GM21619 (cell line): ENCODE measurements around the gene LIN9.
"Not testable (repeated sequence)": the region's sequence is repeated elsewhere in the genome, so short reads cannot be mapped to it uniquely, and the experiment has no call there.

ENCODE experiments used
- ATAC-seq: cut with Tn5 transposase; IDR thresholded peaks from one replicate; pipeline ENCODE4 v1.9.1; 2021; ENCODE audit not compliant: unreplicated experiment

Gene LIN9, protein sequence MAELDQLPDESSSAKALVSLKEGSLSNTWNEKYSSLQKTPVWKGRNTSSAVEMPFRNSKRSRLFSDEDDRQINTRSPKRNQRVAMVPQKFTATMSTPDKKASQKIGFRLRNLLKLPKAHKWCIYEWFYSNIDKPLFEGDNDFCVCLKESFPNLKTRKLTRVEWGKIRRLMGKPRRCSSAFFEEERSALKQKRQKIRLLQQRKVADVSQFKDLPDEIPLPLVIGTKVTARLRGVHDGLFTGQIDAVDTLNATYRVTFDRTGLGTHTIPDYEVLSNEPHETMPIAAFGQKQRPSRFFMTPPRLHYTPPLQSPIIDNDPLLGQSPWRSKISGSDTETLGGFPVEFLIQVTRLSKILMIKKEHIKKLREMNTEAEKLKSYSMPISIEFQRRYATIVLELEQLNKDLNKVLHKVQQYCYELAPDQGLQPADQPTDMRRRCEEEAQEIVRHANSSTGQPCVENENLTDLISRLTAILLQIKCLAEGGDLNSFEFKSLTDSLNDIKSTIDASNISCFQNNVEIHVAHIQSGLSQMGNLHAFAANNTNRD

DNA sequence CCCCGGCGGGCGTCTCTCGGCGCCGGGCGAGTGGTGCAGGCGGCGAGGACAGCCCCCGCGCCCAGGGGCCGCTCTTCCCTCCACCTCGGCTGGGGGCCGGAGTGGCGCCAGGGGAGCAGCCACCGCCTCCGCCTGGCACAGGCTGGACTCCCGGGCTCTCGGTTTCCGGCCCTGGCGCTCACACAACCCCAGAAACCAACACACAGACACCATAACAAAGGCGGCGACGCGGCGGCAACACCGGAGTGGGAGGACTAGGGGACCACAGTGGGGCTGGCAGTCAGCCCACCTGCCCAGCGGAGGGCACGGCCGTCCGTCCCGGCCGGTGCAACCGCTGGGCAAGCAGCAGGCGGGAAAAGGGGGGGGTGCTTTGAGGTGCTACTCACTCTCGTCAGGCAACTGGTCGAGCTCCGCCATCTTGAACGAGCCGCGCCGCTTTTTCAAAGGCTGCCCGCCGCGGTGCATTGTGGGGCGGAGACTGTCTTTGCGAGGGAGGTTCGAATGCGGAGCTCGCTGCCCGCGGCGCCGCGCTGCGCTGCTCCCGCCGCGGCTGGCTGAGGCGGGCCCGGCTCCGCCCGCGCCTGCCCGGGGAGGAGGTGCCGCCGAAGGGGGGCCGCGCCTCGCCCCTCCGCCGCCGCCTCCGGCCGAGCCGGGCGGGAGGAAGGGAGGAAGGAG is at the start of gene LIN9:
Gene LIN9, minus strand, starts transcription at position 442 of the 675 bp plus-strand sequence. Its CDS starts 25 bp downstream, at position 417.
- peak; percentile 72 for ATAC-seq

DNA sequence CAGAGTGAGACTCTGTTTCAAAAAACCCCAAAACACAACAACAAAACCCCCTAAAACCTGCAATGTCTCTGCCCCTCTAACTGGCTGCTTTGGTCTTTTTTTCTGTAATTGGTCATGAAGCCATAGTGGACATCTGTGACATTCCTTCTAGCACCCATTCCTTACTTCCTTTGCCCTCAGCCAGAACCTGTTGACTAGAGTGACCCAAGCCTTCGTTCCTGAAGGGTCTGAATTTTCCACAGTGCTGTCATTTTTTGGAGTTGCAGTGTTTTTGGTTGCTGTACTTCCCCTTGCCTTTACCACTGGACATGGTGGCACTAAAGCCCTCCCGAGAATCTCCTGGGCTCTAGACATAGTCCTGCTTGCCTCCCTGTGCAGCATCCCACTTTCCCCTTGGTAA is 48.5 kb upstream of the LIN9 start:
- no peak for ATAC-seq

DNA sequence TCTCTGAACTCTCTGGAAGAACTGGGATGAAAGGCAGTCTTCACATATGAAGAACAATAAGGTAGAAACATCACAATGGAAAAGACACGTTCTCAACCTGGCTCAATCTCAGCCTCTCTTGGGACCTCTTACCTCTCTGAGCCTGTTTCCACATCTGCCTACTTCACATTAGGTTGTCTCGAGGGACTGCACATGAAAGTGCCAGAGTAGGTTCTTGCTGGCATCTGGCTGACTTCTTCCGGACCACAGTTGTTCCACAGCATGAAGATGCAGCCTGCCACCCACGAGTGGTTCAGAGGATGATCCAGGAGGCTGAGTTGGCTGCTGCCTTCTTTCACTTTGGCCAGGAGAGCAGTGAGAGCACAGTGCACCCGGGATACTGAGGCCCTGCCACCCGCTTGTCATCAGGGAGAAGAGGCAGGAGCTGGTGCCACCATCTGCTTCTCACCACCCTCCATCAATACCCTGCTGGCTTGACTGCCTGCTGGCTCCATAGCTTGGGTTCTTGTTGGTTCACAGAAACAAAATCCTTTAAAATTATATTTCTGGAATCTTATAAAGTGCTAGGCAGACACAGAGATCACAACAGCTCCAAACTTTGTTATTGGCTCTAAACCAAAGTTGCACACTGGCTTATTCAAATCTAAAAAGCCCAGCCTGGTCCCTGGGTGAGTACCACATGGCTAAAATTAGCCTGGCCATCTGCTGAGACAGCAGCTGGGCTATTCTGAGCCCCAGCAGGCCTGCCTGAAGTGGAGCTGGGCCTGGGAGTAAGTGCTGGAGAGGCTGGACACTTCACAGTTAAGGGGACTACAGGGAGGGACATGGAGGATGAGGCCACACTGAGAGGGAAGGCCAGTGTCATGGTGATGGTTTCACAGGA is 46.9 kb upstream of the LIN9 start:
- peak; percentile 37 for ATAC-seq

DNA sequence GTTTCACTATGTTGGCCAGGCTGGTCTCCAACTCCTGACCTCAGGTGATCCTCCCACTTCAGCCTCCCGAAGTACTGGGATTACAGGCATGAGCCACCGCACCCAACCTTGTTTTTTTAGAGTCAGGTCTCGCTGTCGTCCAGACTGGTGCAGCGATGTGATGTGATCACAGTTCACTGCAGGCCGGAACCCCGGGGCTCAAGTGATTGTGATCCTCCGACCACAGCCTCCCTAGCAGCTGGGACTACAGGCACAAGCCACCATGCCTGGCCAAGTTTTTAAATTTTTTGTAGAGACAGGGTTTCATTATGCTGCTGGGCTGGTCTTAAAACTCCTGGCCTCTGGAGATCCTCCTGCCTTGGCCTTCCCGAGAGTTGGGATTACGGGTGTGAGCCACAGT is 46.1 kb upstream of the LIN9 start:
- no peak for ATAC-seq

DNA sequence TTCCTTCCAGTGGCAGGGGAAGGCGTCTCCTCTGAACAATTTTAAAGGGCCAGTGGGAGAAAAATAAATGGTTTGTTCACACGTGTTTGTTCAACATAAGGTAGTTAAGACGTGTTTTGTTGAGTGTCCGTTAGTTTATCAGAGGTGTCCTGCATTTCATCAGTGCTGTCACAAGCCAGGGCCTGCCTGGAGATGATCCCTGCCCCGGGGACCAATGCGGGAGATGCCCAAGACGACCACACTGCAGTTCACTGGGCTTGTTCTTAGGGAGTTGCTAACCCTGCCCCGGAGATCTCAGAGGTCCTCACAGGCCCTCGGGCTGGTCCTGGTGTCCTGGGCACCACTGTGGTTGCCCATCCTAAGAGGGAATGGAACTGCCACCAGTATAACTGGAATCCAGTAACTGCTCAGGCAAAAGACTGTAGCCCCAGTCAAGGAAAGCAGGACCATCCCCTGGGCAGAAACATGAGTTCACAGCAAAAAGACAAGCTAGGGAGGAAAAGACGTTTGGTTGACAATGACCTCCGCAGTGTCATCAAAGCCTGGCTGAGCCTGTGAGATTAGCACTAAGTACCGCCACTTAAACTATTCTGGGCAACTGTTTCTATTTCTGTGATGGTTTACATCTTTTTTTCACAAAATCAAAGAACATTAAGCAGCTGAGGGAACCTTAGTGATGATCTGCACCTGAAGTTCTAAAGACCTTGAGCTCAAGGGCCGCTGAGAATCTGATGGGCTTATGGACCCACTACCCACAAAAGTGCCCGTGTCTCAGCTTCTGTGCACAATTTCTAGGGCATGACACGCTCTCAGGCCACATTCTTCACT is 44.9 kb upstream of the LIN9 start:
- ATAC-seq = no peak

DNA sequence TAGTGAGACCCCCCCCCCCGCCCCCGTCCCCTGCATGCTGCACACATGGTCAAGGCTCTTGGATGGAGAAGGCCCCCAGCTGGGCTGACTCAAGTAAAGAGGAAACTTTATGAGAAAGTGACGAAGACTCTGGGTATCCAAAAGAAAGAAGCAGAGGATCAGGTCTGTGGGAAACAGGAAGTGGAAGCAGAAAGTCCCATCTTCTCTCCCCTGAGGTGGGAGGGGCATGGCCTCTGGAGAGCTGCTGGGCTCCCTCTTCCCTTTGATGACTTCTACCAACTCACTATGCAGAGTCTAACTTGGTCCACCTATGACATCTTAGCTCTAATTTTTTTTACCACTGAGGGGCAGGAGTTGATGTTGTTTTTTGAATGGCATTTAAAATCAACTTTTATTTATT is 42.7 kb upstream of the LIN9 start:
- ATAC-seq = no peak

DNA sequence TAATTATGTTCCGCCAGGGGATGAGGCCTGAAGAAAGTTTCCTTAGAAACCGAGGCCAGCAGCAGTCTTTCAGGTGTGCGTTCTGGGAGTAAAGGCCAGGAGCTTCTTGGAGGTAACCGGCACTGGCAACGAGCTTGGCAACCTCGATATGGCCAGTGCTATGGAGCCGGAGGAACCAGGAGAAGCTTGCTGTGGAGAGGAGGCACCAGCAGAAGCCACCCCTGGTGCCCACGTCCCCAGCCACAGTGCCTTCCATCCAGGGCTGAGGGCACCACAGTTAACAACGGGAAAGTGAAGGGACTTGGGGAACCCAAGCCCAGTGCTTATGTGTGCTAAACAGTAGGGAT is 41.5 kb upstream of the LIN9 start:
- no peak for ATAC-seq

DNA sequence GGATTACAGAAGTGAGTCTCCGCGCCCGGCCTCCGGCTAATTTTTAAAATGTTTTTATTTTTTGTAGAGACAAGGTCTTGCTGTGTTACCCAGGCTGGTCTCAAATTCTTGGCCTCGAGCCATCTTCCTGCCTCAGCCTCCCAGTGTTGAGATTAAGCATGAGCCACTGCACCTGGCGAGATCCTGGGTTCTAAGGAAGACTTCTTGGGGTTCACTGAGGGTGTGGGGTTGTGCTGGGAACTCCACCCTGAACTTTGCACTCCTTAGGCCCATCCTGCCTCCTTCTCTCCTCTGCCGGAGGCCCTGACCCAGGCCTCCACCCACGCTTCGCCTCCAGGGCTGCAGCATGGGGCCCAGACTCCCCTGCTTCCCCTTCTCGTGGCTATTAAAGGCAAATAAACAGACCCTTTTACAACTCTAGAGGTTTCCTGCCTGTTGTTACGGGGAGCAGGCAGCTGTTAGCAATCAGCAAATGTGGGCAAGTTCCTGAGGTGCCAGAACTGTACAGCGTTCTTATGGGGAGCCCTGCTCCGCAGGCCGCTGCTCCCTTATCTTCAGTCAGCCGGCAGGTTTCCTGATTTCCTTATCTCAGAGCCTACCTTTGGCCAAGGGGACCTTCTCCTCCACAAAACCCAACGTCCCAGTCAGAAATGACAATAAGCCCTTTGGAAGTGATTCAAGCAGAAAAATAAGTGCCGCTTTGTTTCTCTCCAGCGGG is 41.0 kb upstream of the LIN9 start:
- ATAC-seq = no peak

DNA sequence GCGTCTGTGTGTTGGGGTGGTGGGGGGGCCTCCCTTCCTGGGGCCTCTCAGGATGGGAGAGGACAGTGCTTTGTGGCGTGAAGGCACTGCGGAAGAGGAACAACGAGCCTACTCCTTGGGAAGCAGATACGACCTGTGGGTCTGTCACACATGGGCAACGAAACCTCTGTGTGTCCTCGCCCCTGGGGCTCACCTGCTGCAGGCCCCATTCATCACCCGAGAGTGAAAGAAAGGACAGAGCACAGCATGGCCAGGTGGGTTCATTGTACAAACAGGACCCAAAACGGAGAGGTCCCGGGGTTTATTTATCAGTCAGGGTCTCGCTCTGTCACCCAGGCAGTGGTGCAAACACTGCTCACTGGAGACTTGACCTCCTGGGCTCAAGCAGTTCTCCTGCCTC is 40.1 kb upstream of the LIN9 start:
- no peak for ATAC-seq

DNA sequence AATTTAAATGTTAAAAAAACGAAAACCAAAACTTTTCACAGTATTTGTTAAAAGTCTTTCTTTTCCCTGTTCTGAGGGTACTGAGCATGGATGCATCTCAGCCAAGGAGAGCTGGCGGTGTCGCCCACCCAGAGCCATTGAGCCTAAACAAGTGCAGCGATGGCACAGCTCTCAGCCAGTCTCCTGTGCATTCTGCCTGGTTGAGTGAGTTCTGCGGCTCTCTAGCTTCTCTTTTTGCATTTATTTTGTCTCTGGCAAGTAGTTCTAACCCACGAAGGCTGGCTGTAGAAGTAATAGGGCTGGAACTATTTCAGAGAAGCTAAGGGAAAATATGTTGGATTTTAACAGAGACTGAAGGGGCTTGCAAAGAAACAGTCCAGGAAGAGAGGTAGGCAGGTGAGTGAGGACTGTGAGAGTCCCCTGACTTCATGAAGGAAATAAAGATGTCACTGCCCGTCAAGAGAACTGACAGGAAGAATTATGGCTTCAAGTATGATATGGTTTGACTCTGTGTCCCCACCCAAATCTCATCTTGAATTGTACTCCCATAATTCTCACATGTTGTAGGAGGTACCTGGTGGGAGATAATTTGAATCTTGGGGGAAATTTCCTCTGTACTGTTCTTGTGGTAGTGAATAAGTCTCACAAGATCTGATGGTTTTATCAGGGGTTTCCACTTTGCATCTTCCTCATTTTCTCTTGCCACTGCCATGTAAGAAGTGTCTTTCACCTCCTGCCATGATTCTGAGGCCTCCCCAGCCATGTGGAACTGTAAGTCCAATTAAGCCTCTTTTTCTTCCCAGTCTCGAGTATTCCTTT is 35.7 kb upstream of the LIN9 start:
- ATAC-seq = no peak

DNA sequence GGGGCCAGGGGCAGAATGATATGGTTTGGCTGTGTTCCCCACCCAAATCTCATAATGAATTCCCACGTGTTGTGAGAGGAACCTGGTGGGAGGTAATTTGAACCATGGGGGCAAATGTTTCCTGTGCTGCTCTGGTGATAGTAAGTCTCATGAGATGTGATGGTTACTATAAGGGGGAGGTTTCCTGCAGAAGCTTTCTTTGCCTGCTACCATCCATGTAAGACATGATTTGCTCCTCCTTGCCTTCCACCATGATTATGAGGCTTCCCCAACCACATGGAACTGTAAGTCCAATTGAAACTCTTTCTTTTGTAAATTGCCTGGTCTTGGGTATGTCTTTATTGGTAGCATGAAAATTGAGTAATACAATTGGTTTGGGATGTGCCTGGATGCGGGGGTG is 33.7 kb upstream of the LIN9 start:
- ATAC-seq = no peak

DNA sequence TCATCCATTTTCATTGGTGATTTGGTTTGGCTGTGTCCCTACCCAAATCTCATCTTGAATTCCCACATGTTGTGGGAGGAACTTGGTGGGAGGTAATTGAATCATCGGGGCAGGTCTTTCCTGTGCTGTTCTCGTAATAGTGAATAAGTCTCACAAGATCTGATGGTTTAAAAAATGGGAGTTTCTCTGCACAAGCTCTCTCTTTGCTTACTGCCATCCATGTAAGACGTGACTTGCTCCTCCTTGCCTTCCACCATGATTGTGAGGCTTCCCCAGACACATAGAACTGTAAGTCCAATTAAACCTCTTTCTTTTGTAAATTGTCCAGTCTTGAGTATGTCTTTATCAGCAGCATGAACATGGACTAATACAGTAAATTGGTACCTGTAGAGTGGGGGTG is 31.1 kb upstream of the LIN9 start:
- ATAC-seq = not testable (repeated sequence)

DNA sequence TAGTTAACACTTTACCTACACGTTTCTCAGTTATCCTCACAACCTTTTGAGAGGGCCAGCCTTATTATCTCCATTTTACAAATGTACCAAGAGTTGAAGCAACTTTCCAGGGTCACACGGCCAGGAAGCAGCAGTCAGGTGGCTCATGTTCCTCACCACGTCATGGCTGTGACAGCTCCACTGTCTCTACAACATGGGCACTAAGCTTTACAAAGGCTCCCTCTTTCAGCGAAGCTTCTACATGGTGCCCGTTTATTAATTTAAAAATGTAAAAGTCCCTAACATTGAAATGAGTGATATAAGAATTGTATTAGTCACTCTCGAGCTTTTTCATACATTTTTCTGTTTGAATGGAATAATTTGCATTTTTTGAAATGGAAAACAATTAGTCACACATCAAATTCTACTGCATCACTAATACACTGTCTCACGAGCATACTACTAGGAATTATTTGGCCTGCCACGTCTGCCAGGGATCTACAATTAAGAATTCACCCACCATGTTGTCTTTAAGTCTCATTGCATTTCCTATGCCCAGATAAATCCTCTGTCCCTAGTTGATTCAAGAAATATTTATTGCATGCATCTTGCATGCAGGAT is 28.4 kb upstream of the LIN9 start:
- no peak for ATAC-seq

DNA sequence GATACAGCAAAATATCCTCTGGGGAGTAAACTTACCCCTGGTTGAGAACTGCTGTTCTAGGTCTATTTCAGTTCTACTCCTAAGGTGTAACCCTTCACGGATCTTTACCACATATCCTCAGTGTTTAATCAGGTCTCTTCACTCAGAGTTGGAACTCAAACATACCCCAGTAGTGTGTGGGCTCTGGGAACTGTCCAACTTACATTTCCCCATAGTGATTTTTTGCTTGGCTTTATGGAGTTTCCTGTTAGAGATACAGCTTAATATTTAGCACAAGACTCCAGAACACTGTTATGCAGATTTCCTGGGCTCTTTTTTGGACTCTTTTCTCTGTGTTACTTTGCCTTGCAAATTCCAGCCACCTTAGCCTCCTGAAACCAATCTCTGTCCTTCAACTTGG is 26.7 kb upstream of the LIN9 start:
- no peak for ATAC-seq

DNA sequence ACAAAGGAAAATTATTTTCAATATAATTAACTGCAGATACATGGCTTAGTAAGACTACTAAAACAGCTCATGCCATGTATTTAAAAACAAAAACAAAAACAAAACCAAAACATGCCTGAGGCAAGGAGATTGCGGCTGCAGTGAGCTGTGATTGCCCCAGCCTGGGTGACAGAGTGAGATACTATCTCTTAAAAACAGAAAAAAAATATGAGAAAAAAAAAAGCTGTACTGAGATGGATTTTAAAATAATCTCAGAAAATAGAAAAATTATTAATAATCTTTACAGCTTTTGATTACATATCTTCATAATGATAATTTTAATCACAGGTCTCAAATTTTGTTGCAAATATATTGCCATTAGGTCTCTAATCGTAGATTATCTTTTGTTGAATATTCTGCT is 24.0 kb upstream of the LIN9 start:
- no peak for ATAC-seq

DNA sequence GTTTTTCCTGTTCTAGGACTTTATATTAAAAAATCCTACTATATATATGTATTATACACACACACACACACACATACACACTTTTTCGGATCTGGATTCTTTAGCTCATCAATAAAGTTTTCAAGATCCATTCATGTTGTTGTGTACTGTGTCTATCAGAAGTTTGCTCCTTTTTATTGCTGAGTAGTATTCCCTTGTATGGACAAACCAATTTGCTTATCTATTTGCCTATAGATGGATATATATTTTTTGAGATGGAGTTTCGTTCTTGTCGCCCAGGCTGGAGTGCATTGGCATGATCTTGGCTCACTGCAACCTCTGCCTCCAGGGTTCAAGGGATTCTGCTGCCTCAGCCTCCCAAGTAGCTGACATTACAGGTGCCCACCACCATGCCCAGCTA is 20.3 kb upstream of the LIN9 start:
- no peak for ATAC-seq

DNA sequence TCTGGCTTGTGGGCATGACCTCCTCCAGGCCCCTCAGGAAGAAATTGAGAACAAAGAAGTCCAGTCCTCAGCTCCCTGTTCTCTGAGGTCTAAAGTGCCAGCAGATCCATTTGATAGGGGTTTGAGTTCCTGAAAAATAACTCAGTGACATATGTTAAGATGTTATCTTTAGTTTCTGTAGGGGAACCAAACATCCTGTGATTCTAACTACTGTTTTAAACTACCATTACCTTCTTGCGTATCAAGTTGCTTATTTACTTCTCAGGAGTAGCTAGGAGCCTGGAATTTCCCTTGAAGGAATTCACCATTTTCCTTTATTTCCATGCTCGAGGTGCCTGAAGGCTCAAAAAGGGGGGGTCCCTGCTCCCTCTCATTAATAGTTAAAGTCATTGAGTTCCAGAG is 18.8 kb upstream of the LIN9 start:
- ATAC-seq = no peak

DNA sequence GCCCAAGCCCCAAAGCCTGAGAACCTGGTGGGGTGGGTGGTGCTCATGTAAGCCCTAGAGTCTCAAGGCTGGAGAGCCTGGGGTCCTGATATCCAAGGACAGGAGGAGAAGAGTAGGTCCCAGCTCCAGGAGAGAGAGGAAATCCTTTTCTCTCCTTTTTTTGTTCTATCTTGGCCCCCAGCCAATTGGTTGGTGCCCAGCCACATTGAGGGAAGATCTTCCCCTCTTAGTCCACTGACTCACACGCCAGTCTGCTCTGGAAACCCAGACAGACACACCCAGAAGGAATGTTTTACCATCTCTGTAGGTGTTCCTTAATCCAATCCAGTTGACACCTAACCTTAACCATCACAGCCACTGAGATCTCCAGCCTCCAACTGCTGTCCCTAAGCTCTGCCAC is 16.2 kb upstream of the LIN9 start:
- ATAC-seq = no peak

DNA sequence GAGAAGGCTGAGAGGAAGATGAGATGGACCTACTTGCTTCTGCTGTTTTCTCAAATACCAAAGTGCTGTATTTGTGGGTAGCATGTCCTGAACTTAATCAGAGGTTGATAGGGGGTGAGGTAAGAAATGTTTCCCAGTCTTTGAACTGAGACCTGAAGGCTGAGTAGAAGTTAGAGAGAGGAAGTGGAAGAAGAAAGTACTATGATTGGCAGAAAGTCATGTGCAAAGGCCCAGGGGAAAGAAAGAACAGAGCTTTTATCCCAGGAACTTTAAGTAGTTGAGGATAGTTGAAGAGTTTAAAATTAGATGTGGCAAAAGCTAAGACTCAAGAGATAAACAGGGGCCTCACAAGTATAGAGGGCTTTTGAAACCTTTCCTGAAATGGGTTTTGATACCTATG is 15.5 kb upstream of the LIN9 start:
- no peak for ATAC-seq
